ENCODE measurements around the gene TAF4. TPM values are rescaled to one million over a fixed set of nuclear protein-coding genes. Genes with fewer than 3 reads are reported as not detected.

Gene TAF4
- total RNA-seq, 1 experiment from 2014 or later = 94.9 TPM

DNA sequence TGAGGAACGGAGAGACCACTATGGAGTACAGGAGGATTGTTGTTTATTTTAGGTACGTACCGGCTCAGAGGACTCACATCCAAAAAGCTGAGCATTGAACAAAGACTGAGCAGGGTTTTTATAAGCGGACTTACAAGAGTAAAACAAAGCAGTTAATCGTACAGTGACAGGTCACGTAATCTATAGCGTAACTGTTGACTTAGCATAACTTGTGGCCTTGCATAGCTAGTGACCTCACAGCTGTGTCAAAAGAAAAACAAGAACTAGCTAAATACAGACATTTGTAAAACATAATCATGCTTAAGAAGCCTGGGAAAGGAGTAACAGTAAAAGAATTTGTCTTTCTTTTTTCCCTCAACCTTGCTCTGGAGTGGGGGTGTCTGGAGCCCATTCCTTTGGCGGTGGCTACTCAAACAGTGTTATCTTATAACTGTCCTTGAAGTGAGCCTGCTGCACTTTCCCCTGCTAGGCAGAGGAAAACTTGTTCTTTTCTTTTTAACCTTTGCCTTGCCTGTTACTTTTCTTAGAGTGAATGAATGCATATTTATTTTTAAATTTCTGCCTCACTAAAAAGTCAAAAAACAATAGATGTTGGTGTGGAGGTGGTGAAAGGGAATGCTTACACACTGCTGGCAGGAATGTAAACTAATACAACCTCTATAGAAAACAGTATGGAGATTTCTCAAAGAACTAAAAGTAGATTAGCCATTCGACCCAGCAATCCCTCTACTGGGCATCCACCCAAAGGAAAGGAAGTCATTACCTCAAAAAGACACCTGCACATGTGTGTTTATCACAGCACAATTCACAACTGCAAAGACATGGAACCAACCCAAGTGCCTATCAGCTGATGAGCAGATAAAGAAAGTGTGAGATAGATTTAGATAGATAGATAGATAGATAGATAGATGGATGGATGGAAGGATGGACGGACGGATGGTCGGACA is 109.0 kb downstream of the TAF4 start:
- TF ChIP-seq, protein P1, sequence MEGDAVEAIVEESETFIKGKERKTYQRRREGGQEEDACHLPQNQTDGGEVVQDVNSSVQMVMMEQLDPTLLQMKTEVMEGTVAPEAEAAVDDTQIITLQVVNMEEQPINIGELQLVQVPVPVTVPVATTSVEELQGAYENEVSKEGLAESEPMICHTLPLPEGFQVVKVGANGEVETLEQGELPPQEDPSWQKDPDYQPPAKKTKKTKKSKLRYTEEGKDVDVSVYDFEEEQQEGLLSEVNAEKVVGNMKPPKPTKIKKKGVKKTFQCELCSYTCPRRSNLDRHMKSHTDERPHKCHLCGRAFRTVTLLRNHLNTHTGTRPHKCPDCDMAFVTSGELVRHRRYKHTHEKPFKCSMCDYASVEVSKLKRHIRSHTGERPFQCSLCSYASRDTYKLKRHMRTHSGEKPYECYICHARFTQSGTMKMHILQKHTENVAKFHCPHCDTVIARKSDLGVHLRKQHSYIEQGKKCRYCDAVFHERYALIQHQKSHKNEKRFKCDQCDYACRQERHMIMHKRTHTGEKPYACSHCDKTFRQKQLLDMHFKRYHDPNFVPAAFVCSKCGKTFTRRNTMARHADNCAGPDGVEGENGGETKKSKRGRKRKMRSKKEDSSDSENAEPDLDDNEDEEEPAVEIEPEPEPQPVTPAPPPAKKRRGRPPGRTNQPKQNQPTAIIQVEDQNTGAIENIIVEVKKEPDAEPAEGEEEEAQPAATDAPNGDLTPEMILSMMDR (IDR thresholded peaks at IDR 0.05; ENCODE audit: insufficient read depth in 1 of 2, low read depth in 1 of 2, low read length in 1 of 2, severe bottlenecking in 1 of 2, unreplicated experiment in 1 of 2) = no peak
- POLR2A ChIA-PET = no interaction called here
- Histone ChIP-seq H3K4me3 (ENCODE audit: low read depth, low read length) (peak overlapping the region; percentile 6), H3K9me3 (no peaks in the 10 kb centered on the region), H3K27me3 (replicated peaks; ENCODE audit: control insufficient read depth, insufficient read depth, low read length) (no peaks in the 10 kb centered on the region), H3K4me1 (peaks cover 23% of the 10 kb centered on the region), H3K36me3 (ENCODE audit: control insufficient read depth, insufficient read depth, low read length) (no peaks in the 10 kb centered on the region)
- Mint-ChIP-seq H3K4me1 (ENCODE audit: low read depth, unreplicated experiment) (peaks cover 24% of the 10 kb centered on the region), H3K4me3 (ENCODE audit: unreplicated experiment) (peak overlapping the region; percentile 49), H3K9me3 (ENCODE audit: unreplicated experiment) (no peaks in the 10 kb centered on the region), H3K27me3 (ENCODE audit: insufficient read depth, unreplicated experiment) (no peaks in the 10 kb centered on the region), H3K27ac (ENCODE audit: unreplicated experiment) (no peak overlapping the region), H3K36me3 (ENCODE audit: insufficient read depth, unreplicated experiment) (peaks cover 6% of the 10 kb centered on the region)
- DNase-seq = peak; percentile 67 to 70
- no TSS peak for BruUV-seq (replicated peaks)
- intact Hi-C loops (cut with micrococcal nuclease; ENCODE audit: unreplicated experiment) = no loop called here
- CTCF ChIA-PET = no interaction called here

GRCh38 chr20:61955668-61956395 is 109.8 kb downstream of the TAF4 start:
- Mint-ChIP-seq H3K27ac (ENCODE audit: unreplicated experiment) (no peak overlapping the region), H3K4me3 (ENCODE audit: unreplicated experiment) (peak overlapping the region; percentile 49), H3K36me3 (ENCODE audit: insufficient read depth, unreplicated experiment) (no peaks in the 10 kb centered on the region), H3K9me3 (ENCODE audit: unreplicated experiment) (no peaks in the 10 kb centered on the region), H3K4me1 (ENCODE audit: low read depth, unreplicated experiment) (peaks cover 24% of the 10 kb centered on the region), H3K27me3 (ENCODE audit: insufficient read depth, unreplicated experiment) (no peaks in the 10 kb centered on the region)
- intact Hi-C loops (cut with micrococcal nuclease; ENCODE audit: unreplicated experiment) = no loop called here
- Histone ChIP-seq H3K4me1 (peaks cover 23% of the 10 kb centered on the region), H3K9me3 (no peaks in the 10 kb centered on the region), H3K27me3 (replicated peaks; ENCODE audit: control insufficient read depth, insufficient read depth, low read length) (no peaks in the 10 kb centered on the region), H3K4me3 (ENCODE audit: low read depth, low read length) (peak overlapping the region; percentile 6), H3K36me3 (ENCODE audit: control insufficient read depth, insufficient read depth, low read length) (no peaks in the 10 kb centered on the region)
- BruUV-seq (replicated peaks) = no TSS peak
- TF ChIP-seq, protein P1 (IDR thresholded peaks at IDR 0.05; ENCODE audit: insufficient read depth in 1 of 2, low read depth in 1 of 2, low read length in 1 of 2, severe bottlenecking in 1 of 2, unreplicated experiment in 1 of 2) = no peak
- ChIA-PET POLR2A (no interaction called here), CTCF (no interaction called here)
- no peak for DNase-seq

DNA sequence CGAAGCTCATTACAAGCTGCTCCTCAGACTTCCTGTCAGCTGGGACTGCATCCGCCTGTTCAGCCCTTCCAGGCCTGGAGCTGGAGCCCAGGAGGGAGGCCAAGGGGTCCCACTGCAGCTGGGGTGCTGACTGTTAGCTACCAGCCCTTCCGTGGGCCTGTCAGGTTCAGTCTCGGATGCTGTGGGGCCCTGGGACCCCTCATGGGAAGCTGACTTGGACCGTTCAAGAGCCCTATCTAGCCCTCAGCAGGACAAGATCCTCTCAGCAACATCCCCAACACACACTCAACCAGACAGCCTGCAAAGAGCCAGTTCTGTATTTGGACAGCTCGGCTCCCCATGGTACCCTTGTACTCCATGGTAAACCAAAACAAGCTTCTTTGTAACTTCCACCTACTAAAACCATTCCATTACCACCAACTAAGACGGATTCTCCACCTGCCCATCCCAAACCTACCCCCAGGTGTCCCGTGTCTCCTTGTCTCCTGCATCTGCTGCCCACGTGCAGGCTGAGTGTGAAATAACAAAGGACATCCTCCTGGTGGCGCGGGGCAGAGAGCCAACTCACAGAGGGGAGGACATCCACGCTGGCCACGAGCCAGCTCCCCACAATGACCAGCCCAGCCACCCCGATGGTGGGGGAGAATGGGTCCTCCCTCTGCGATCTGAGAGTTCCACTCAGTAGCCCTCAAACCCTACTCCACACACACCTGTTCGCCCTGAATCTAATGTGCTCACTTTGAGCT is 111.2 kb downstream of the TAF4 start:
- no peaks in the 10 kb centered on the region for H3K36me3 ChIP-seq (ENCODE audit: control insufficient read depth, insufficient read depth, low read length)
- TF ChIP-seq, protein P1 (IDR thresholded peaks at IDR 0.05; ENCODE audit: insufficient read depth in 1 of 2, low read depth in 1 of 2, low read length in 1 of 2, severe bottlenecking in 1 of 2, unreplicated experiment in 1 of 2) = no peak
- no peaks in the 10 kb centered on the region for H3K36me3 Mint-ChIP-seq (ENCODE audit: insufficient read depth, unreplicated experiment)
- BruUV-seq (replicated peaks) = no TSS peak
- intact Hi-C loops (cut with micrococcal nuclease; ENCODE audit: unreplicated experiment) = no loop called here
- no peaks in the 10 kb centered on the region for H3K27me3 ChIP-seq (replicated peaks; ENCODE audit: control insufficient read depth, insufficient read depth, low read length)
- H3K27me3 Mint-ChIP-seq (ENCODE audit: insufficient read depth, unreplicated experiment) = no peaks in the 10 kb centered on the region
- H3K4me3 Mint-ChIP-seq (ENCODE audit: unreplicated experiment) = no peak overlapping the region
- H3K9me3 Mint-ChIP-seq (ENCODE audit: unreplicated experiment) = no peaks in the 10 kb centered on the region
- H3K9me3 ChIP-seq = no peaks in the 10 kb centered on the region
- ChIA-PET CTCF (interaction anchor here (0.6 kb wide), 1 partner anchor 42 kb away, joined by 3 read pairs; no protein-coding TSS in a partner anchor), POLR2A (no interaction called here)
- no peak overlapping the region for H3K27ac Mint-ChIP-seq (ENCODE audit: unreplicated experiment)
- peak in 1 of 2 experiments; percentile 41 for DNase-seq
- H3K4me3 ChIP-seq (ENCODE audit: low read depth, low read length) = no peak overlapping the region
- H3K4me1 Mint-ChIP-seq (ENCODE audit: low read depth, unreplicated experiment) = peaks cover 24% of the 10 kb centered on the region
- peaks cover 23% of the 10 kb centered on the region for H3K4me1 ChIP-seq
